ENCODE data around the gene ADCY4. TPM values are rescaled to one million over a fixed set of nuclear protein-coding genes. Genes with fewer than 3 reads are reported as not detected.

ADCY4 gene
- total and polyA plus RNA-seq, 2 of the 13 experiments (the other 11 are each of a cell fraction or from before 2014, with no cell fraction given), result 0.03 TPM; not detected in 1

DNA sequence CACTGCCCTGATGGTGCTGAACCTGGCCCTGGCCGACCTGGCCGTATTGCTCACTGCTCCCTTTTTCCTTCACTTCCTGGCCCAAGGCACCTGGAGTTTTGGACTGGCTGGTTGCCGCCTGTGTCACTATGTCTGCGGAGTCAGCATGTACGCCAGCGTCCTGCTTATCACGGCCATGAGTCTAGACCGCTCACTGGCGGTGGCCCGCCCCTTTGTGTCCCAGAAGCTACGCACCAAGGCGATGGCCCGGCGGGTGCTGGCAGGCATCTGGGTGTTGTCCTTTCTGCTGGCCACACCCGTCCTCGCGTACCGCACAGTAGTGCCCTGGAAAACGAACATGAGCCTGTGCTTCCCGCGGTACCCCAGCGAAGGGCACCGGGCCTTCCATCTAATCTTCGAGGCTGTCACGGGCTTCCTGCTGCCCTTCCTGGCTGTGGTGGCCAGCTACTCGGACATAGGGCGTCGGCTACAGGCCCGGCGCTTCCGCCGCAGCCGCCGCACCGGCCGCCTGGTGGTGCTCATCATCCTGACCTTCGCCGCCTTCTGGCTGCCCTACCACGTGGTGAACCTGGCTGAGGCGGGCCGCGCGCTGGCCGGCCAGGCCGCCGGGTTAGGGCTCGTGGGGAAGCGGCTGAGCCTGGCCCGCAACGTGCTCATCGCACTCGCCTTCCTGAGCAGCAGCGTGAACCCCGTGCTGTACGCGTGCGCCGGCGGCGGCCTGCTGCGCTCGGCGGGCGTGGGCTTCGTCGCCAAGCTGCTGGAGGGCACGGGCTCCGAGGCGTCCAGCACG is 18.9 kb downstream of the ADCY4 start (continued):
- TF ChIP-seq, protein P1, sequence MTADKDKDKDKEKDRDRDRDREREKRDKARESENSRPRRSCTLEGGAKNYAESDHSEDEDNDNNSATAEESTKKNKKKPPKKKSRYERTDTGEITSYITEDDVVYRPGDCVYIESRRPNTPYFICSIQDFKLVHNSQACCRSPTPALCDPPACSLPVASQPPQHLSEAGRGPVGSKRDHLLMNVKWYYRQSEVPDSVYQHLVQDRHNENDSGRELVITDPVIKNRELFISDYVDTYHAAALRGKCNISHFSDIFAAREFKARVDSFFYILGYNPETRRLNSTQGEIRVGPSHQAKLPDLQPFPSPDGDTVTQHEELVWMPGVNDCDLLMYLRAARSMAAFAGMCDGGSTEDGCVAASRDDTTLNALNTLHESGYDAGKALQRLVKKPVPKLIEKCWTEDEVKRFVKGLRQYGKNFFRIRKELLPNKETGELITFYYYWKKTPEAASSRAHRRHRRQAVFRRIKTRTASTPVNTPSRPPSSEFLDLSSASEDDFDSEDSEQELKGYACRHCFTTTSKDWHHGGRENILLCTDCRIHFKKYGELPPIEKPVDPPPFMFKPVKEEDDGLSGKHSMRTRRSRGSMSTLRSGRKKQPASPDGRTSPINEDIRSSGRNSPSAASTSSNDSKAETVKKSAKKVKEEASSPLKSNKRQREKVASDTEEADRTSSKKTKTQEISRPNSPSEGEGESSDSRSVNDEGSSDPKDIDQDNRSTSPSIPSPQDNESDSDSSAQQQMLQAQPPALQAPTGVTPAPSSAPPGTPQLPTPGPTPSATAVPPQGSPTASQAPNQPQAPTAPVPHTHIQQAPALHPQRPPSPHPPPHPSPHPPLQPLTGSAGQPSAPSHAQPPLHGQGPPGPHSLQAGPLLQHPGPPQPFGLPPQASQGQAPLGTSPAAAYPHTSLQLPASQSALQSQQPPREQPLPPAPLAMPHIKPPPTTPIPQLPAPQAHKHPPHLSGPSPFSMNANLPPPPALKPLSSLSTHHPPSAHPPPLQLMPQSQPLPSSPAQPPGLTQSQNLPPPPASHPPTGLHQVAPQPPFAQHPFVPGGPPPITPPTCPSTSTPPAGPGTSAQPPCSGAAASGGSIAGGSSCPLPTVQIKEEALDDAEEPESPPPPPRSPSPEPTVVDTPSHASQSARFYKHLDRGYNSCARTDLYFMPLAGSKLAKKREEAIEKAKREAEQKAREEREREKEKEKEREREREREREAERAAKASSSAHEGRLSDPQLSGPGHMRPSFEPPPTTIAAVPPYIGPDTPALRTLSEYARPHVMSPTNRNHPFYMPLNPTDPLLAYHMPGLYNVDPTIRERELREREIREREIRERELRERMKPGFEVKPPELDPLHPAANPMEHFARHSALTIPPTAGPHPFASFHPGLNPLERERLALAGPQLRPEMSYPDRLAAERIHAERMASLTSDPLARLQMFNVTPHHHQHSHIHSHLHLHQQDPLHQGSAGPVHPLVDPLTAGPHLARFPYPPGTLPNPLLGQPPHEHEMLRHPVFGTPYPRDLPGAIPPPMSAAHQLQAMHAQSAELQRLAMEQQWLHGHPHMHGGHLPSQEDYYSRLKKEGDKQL (CRISPR knock-in tag; IDR thresholded peaks at IDR 0.05; ENCODE audit: low read depth), result peak; percentile 65; the same call in 1 of the 2 replicates
- TF ChIP-seq MBNL3 (CRISPR knock-in tag; conservative IDR thresholded peaks at IDR 0.05) (no peak), SMARCE1 (IDR thresholded peaks at IDR 0.05; ENCODE audit: borderline replicate concordance) (no peak; the same call in 1 of the 2 replicates), SOX5 (CRISPR knock-in tag; IDR thresholded peaks at IDR 0.05; ENCODE audit: borderline replicate concordance) (peak; percentile 82), ZNF17 (CRISPR knock-in tag; IDR thresholded peaks at IDR 0.05) (no peak), HOXA9 (CRISPR knock-in tag; IDR thresholded peaks at IDR 0.05; ENCODE audit: borderline replicate concordance) (no peak), ZNF550 (CRISPR knock-in tag; IDR thresholded peaks at IDR 0.05; ENCODE audit: borderline replicate concordance) (peak; percentile 96; the same call in 1 of the 2 replicates), RNF2 (conservative IDR thresholded peaks at IDR 0.05; ENCODE audit: low read depth) (peak; percentile 96), CBX5 (CRISPR knock-in tag; IDR thresholded peaks at IDR 0.05; ENCODE audit: borderline replicate concordance) (peak; percentile 98), SRSF9 (IDR thresholded peaks at IDR 0.05; ENCODE audit: borderline replicate concordance, insufficient read depth, low read depth, low read length, poor library complexity, severe bottlenecking) (no peak), KAT7 (CRISPR knock-in tag; IDR thresholded peaks at IDR 0.05; ENCODE audit: borderline replicate concordance) (peak; percentile 89)
- TF ChIP-seq, protein P2, sequence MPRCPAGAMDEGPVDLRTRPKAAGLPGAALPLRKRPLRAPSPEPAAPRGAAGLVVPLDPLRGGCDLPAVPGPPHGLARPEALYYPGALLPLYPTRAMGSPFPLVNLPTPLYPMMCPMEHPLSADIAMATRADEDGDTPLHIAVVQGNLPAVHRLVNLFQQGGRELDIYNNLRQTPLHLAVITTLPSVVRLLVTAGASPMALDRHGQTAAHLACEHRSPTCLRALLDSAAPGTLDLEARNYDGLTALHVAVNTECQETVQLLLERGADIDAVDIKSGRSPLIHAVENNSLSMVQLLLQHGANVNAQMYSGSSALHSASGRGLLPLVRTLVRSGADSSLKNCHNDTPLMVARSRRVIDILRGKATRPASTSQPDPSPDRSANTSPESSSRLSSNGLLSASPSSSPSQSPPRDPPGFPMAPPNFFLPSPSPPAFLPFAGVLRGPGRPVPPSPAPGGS (CRISPR knock-in tag; IDR thresholded peaks at IDR 0.05), result peak; percentile 100
- TF ChIP-seq, protein P3, sequence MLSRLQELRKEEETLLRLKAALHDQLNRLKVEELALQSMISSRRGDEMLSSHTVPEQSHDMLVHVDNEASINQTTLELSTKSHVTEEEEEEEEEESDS (CRISPR knock-in tag; IDR thresholded peaks at IDR 0.05; ENCODE audit: borderline replicate concordance), result peak; percentile 88
- TF ChIP-seq, protein P4, sequence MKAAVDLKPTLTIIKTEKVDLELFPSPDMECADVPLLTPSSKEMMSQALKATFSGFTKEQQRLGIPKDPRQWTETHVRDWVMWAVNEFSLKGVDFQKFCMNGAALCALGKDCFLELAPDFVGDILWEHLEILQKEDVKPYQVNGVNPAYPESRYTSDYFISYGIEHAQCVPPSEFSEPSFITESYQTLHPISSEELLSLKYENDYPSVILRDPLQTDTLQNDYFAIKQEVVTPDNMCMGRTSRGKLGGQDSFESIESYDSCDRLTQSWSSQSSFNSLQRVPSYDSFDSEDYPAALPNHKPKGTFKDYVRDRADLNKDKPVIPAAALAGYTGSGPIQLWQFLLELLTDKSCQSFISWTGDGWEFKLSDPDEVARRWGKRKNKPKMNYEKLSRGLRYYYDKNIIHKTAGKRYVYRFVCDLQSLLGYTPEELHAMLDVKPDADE (CRISPR knock-in tag; IDR thresholded peaks at IDR 0.05), result peak; percentile 97
- TF ChIP-seq, protein P5, sequence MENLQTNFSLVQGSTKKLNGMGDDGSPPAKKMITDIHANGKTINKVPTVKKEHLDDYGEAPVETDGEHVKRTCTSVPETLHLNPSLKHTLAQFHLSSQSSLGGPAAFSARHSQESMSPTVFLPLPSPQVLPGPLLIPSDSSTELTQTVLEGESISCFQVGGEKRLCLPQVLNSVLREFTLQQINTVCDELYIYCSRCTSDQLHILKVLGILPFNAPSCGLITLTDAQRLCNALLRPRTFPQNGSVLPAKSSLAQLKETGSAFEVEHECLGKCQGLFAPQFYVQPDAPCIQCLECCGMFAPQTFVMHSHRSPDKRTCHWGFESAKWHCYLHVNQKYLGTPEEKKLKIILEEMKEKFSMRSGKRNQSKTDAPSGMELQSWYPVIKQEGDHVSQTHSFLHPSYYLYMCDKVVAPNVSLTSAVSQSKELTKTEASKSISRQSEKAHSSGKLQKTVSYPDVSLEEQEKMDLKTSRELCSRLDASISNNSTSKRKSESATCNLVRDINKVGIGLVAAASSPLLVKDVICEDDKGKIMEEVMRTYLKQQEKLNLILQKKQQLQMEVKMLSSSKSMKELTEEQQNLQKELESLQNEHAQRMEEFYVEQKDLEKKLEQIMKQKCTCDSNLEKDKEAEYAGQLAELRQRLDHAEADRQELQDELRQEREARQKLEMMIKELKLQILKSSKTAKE (CRISPR knock-in tag; IDR thresholded peaks at IDR 0.05; ENCODE audit: borderline replicate concordance), result no peak
- TF ChIP-seq, protein P6, sequence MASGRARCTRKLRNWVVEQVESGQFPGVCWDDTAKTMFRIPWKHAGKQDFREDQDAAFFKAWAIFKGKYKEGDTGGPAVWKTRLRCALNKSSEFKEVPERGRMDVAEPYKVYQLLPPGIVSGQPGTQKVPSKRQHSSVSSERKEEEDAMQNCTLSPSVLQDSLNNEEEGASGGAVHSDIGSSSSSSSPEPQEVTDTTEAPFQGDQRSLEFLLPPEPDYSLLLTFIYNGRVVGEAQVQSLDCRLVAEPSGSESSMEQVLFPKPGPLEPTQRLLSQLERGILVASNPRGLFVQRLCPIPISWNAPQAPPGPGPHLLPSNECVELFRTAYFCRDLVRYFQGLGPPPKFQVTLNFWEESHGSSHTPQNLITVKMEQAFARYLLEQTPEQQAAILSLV (CRISPR knock-in tag; IDR thresholded peaks at IDR 0.05; ENCODE audit: borderline replicate concordance), result peak; percentile 97

Measured in HepG2 (cell line).